Measurements from ENCODE around the gene FAF1.

The FAF1 gene

DNA sequence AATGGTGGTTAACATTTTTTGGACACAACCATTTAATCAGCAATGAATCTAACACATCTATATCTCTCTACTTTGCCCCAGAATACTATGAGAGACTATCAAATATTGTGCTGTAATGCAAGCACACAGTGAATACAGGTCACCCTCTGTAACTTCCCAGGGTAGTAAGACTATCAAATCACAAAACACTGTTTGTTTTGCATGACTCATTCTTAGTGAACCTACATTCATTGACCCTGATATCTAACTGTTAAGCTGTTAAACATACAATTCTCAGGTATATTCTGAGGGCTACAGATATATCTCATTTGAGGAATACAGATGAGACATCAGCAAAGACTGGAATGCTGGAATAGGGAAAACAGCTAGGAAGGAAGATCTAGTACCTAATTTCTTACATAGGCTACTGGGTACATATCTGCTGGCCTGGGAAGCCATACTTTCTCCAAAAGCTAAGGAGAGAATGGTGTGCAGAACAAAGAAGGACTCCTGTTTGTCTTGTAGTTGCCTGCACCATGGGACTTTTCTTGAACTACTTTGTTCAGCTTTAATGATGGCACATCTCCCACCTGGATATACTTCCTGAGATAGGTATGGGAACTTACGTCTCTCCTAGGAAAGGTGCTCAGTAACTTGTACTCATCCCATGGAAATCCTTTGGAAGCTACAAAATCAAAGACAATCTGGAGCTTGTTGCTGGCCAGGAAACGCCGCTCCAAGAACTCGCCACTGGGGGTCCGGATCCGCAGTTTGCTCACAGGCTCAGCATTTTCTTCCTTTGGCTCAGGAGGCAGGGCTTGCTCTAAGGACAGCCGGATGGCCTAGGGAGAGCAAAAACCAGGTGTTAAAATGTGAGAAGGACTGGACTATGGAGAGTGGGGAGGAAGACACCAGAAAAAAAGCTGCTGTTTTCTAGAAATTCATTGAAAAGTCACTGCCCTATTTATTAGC, 484.9 kb downstream of the FAF1 start:
- DNase-seq = no peak

DNA sequence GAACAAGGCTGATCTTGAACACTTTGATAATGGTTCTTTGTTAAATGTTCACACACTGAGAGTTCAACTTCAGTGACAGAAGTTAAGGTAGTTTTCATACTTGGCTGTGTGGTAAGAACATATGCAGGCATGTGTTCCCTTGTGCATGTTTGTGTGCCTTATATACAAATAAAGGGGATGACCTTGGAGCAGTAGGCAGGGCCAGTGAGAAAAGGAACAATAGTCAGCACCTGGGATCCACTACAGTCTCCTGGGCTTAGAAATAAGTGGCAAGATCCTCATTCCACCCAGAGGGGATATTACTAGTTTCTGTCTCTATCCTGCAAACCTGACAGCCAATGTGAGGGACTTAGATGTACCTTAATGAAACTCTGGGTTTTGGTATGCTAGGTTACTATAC, 486.6 kb downstream of the FAF1 start:
- DNase-seq = no peak

GRCh38 chr1:50471967-50472366, 488.1 kb downstream of the FAF1 start:
- DNase-seq = no peak

DNA sequence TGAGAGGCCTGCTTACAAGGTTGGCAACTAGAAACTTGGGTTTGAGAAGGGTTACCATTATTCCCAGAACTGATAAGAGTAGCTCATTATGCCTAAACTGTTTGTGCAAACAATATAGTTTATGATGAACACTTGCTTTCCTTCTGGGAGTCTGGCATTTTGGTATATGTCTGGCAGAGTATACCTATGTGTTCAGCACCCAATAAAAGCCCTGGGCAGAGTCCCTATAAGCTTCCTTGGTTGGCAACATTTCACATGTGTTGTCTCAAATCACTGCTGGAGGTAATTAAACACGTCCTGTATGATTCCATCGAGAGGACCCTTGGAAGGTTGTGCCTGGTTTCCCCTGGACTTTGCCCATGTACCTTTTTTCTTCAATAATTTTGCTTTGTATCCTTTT, 497.1 kb downstream of the FAF1 start:
- DNase-seq = no peak

GRCh38 chr1:50458507-50458906, 501.6 kb downstream of the FAF1 start:
- no peak for DNase-seq

DNA sequence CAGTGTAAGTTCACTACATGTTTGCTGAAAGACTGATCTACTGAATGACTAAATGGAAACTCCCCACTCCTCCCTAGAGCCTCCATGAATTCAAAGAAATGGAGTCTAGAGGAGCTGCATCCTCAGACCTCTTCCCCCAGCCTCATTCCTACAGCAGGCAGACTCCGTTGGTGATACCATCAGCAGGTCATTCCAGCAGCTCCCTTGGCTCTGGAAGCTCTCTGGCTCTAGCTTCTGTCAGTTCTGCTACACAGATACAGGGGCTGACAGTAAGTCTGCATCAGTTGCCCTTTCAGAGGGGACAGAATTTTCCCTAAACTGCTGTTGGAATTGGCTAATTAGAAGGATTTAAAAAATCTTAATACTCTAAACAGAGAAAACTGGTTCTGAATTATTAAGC, 505.2 kb downstream of the FAF1 start:
- DNase-seq = no peak

DNA sequence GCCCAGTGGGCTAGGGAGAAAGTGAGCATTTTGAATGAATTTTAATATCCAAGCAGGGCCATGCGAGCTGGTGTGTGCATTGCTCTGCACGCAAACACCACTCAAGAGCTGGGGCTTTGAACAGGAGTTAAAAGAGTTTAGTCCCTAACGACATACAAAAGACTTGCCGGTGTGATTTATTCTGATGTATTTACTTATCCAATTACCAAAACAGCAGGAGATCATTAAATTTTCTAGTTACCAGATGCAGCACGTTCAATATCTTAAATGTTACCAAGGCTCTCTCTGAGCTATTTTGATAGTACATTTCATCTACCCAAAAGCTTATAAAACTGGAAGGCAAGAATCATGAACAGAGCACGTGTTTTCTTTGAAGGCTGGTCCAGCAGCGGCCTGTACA, 506.8 kb downstream of the FAF1 start:
- DNase-seq = no peak

DNA sequence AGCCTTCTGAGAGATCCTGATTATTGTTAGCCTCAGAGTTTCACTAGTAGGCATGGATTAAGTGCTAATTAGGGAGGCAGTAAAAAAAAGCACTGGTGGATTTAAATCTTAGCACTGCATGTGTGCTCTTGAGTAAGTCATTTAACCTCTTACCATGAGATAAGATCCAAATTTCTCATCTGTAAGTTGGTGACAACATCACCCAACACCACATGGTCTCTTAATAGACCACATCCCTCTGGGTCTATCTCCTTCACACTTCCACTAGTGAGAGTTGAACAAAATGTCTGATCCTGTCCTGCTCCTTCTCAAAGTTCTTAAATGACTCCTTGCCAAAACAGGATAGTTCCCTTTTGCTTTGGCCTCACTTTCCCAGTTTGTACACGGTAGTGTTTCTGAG, 507.4 kb downstream of the FAF1 start:
- no peak for DNase-seq

GRCh38 chr1:50450861-50451653, 509.0 kb downstream of the FAF1 start:
- no peak for DNase-seq

DNA sequence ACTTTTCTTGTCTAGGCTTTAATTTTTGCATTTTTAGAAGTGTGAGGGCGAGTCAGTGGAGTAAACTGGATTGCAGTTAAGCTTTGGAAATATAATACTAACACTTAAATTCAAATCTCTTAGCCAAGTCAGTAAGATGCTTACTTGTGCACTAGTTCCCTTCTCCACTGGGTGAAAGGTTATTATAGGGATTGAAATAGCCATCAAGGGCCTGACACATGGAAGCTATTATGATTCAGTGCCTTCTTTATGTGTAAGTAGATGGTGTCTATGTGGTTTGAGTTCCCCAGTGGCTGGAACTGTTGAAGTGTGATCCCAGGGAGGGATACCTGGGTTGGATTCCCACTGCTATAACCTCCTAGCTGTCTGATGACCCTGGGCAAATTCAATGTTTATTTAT, 512.1 kb downstream of the FAF1 start:
- no peak for DNase-seq

DNA sequence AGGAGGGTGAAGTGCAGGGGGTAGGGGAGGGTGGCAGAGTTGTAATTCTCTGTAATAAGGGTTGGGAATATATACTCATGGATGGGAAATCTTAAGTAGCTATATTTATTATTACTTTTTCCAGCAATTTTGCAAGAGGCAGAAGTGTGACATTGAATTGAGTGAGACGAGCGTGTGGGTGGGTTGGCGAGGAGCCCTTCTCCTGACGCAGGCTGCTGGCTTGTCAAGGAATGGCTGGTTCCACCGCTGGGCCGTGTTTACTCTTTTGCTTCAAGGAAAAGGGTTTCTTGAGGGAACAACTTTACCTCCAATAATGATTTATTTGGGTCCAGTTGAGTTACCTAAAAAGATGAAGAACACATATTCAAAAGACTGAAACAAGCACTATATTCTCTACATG, 518.9 kb downstream of the FAF1 start:
- DNase-seq = no peak

DNA sequence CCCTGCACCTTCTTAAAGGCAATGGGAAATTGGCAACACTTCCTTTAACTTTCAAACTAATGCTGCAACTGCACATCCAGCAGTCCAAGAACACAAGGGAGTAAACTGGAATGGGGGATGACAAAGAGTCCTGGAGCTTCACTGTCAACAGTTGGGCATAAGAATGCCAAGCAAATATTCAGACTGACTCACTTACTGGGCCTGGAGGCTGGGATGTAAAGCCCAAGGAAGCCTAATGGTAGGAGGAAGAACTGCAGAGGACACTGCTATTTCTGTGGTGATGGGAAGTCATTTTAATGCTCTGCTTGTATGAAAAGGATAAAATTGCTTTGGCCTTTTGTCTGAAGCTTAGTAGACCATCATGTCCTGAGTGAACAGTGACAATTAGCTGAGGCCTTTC, 521.1 kb downstream of the FAF1 start:
- no peak for DNase-seq

DNA sequence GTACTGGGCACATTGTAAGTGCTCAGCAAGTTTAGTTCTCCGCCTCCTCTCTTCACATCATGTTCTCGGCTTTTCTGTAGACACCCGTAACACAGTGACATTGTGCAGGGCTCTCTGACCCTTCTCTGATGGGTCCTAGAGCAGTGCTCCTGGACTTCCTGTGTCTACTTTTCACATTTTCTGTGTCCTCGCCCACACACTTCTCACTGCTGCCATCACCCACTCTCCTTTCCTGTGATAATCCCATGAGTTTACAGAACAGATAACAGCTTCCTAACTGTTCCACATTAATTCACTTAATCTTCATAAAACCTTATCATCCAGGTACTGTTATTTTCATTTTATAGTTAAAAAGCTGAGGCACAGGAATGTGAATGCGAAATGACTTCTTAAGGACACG, 523.6 kb downstream of the FAF1 start:
- no peak for DNase-seq

DNA sequence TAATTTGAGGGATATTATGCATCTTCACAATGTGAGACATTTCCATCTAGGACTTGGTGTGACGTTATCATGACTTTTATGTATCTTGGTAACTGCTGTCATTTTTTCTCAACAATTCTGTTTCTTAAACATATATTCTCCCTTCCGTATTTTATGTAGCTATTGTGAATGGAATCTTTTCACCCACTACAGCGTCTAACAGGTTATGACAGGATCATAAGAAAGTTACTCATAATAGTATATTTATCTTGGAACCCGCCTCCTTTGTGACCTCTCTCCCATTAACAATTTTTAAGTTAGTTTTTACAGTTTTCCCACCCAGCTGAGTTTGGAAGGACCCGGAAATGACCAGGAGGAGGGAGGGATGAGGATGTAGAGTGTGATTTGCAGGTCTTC, 530.1 kb downstream of the FAF1 start:
- DNase-seq = no peak

GRCh38 chr1:50427818-50428779, 532.0 kb downstream of the FAF1 start:
- no peak for DNase-seq

GRCh38 chr1:50427086-50427817, 532.8 kb downstream of the FAF1 start:
- no peak for DNase-seq

DNA sequence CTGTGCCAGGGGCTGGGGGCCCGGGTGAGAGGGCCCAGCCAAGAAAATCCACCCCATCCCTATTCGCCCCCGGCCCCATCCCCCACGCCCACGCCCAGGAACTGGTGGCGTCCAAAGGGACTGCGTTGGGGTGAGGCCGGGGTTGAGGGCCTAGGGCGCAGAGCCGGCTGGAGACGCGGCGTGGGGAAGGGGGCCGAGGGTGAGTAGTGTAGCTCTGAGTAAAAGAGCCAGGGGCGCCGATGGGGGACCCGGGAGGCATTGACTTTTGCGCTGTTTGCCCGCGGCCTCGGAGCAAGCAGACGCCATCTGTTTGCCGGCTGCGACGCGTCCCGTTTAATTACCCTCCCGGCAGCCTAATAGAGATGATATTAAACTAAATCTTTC, 533.4 kb downstream of the FAF1 start:
- no peak for DNase-seq

DNA sequence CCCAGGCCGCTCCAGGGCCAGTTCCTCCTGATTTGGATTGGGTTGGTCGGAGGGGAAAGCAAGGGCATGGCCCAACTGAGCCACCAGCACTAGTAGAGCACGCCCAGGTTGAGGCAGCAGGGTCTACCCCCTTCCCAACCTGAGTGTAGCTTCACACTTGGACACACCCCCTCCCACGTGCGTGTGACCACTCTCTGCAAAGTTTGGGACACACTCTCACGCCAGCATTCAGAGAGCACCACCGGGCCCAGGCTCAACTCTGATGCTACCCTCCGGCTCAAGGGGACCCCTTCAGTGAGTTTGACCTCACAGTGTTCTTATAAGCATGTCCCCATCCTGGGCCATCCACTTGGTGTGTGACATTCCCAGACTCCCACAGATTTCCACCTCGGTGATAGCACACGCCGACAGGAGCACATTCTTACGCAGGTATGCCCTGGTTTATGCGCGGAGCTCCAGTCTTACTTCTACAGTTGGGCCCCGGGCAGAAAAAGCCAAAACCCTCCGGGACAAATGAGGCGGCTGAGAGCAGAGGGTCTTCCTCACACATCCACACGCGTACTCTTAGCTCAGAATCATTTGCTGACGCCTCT, 533.9 kb downstream of the FAF1 start:
- no peak for DNase-seq

DNA sequence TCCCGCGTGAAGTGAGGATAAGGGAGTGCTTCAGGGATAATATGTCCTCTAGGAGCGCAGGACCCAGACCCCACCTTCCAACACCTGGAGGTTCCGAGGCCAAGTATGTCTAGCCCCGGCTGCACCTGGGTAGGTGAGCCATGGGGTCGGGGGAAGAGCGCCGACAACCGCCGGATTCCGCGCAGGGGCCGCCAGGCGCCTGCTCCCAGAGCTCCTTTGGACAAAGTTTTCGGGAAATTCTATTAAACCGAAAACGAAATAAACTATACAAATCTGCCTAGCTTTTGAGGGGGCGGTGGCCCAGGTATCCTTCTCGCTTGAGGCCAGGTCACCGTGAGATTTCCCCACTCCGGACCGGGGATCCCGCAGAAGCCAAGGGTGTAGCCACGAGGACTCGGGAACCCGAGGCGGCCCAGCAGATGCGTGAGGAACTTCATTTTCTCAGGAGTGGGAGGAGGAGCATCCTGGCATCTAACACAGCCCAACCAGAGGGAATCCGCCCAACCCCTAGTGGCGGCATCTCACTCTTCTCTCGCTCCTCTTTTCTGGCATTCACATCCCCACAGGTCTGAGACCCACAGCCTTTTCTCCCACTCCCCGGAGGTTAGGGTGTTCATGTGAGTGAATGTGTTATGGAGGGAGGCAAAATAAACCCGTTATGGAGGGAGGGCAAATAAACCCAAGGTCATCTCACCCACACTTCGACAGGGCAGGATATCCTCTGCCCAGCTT, 534.5 kb downstream of the FAF1 start:
- no peak for DNase-seq

DNA sequence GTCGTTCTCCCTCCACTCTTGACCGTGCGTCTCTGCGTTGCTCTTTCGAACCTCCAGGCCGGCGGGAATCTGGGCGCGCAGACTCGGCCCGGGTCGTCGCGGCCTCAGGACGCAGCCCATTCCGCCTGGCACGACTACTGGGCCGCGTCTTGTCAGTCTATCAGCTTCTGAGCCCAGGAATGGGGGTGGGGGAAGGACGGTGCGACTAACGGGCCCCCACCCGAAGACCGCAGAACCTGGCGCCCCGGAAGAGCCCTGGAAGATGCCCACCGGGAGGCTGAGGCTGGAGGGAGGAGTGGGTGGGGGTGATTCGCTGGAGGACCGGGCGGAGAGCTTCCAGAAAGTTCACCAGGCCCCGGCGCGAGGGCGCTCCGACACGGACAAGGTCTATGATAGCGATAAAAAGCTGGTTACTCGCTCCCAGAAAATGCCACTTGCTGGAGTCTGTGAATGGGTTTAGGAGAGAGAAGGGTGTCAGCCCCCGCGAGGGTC, 535.1 kb downstream of the FAF1 start:
- no peak for DNase-seq

All from effector CD4-positive, alpha-beta T cell (primary cell).